GM23338 (cell line): ENCODE data around the gene C12orf60. TPM values are rescaled to one million over a fixed set of nuclear protein-coding genes. Genes with fewer than 3 reads are reported as not detected.

Experiments
- ATAC-seq: fragments of 200-7000 bp; cut with Tn5 transposase; 3 replicates; pipeline ENCODE4 v1.9.1; 2020
- DNase-seq: peaks from one replicate; pipeline ENCODE4 v3.0.0-alpha.2; 2015; ENCODE audit warnings: low spot score
- H2AFZ ChIP-seq: fragments of 200-600 bp; sonication (generic); 2 replicates; pipeline ENCODE4 v1.8.0; 2016; ENCODE audit warnings: antibody characterized with exemption, mild to moderate bottlenecking, moderate library complexity
- H3F3A ChIP-seq: fragments of 200-600 bp; sonication (generic); replicated peaks from 2 replicates; pipeline ENCODE4 v1.8.0; 2017; ENCODE audit warnings: antibody characterized with exemption, mixed run types, low read depth
- H3K27ac ChIP-seq: fragments of 200-600 bp; sonication (generic); 2 replicates; pipeline ENCODE4 v1.6.1; 2016; ENCODE audit warnings: low read depth
- H3K27me3 ChIP-seq: fragments of 200-600 bp; sonication (generic); 2 replicates; pipeline ENCODE4 v1.8.0; 2016; ENCODE audit warnings: mild to moderate bottlenecking, mixed run types, moderate library complexity; ENCODE audit not compliant: insufficient read depth
- H3K36me3 ChIP-seq: fragments of 200-600 bp; sonication (generic); 2 replicates; pipeline ENCODE4 v1.8.0; 2016; ENCODE audit warnings: mild to moderate bottlenecking; ENCODE audit not compliant: insufficient read depth
- H3K4me1 ChIP-seq: fragments of 200-600 bp; sonication (generic); 2 replicates; pipeline ENCODE4 v1.8.0; 2016; ENCODE audit warnings: mild to moderate bottlenecking, moderate library complexity; ENCODE audit not compliant: insufficient read depth
- H3K4me2 ChIP-seq: fragments of 200-600 bp; sonication (generic); 2 replicates; pipeline ENCODE4 v1.7.1; 2017; ENCODE audit warnings: mixed run types
- H3K4me3 ChIP-seq: fragments of 200-600 bp; sonication (generic); 2 replicates; pipeline ENCODE4 v1.6.1; 2016; ENCODE audit warnings: mixed run types
- H3K79me2 ChIP-seq: fragments of 200-600 bp; sonication (generic); replicated peaks from 2 replicates; pipeline ENCODE4 v1.8.0; 2017; ENCODE audit warnings: mild to moderate bottlenecking; ENCODE audit not compliant: insufficient read depth
- H3K9me2 ChIP-seq: fragments of 200-600 bp; sonication (generic); 2 replicates; pipeline ENCODE4 v1.8.0; 2017; ENCODE audit not compliant: insufficient read depth
- H4K20me1 ChIP-seq: fragments of 200-600 bp; sonication (generic); replicated peaks from 2 replicates; pipeline ENCODE4 v1.8.0; 2017; ENCODE audit warnings: mild to moderate bottlenecking; ENCODE audit not compliant: insufficient read depth
- H3K27ac Mint-ChIP-seq: 2 replicates; pipeline ENCODE4 v1.8.0; 2020; ENCODE audit warnings: inconsistent platforms, mild to moderate bottlenecking, moderate library complexity, mixed read lengths
- H3K27me3 Mint-ChIP-seq: 3 replicates; pipeline ENCODE4 v1.8.0; 2022; ENCODE audit warnings: low read depth, mild to moderate bottlenecking, moderate library complexity, mixed read lengths, inconsistent platforms; ENCODE audit not compliant: insufficient read depth, poor library complexity
- H3K36me3 Mint-ChIP-seq: 3 replicates; pipeline ENCODE4 v1.8.0; 2021; ENCODE audit warnings: low read depth, mild to moderate bottlenecking, inconsistent platforms, moderate library complexity, mixed read lengths
- H3K4me1 Mint-ChIP-seq: 3 replicates; pipeline ENCODE4 v1.8.0; 2020; ENCODE audit warnings: mild to moderate bottlenecking, inconsistent platforms, mixed read lengths
- H3K4me3 Mint-ChIP-seq: 3 replicates; pipeline ENCODE4 v1.8.0; 2021; ENCODE audit warnings: moderate library complexity, mild to moderate bottlenecking, inconsistent platforms, mixed read lengths
- H3K9me3 Mint-ChIP-seq: 3 replicates; pipeline ENCODE4 v1.8.0; 2020; ENCODE audit warnings: moderate library complexity, mild to moderate bottlenecking, inconsistent platforms, mixed read lengths
- CREB1 ChIP-seq: fragments of 250-450 bp; sonication (Bioruptor Pico); IDR thresholded peaks from 2 replicates; pipeline ENCODE4 v1.5.0; 2020; ENCODE audit warnings: low read depth, mild to moderate bottlenecking, moderate library complexity
- ETS1 ChIP-seq: IDR thresholded peaks from 2 replicates; pipeline ENCODE4 v1.6.1; 2016; ENCODE audit warnings: antibody characterized with exemption
- EZH2 ChIP-seq: fragments of 200-600 bp; sonication (generic); IDR thresholded peaks from one replicate; pipeline ENCODE4 v1.8.0; 2017; ENCODE audit warnings: antibody characterized with exemption, mild to moderate bottlenecking, low read depth; ENCODE audit not compliant: unreplicated experiment
- STAT1 ChIP-seq: IDR thresholded peaks from one replicate; pipeline ENCODE4 v1.6.1; 2016; ENCODE audit warnings: antibody characterized with exemption; ENCODE audit not compliant: unreplicated experiment
- ZNF114 ChIP-seq: fragments of 250-450 bp; sonication (Bioruptor Pico); IDR thresholded peaks from 2 replicates; pipeline ENCODE4 v1.5.0; 2020; ENCODE audit warnings: mild to moderate bottlenecking, moderate library complexity
- ZNF462 ChIP-seq: fragments of 250-450 bp; sonication (Bioruptor Pico); IDR thresholded peaks from 2 replicates; pipeline ENCODE4 v1.5.0; 2020; ENCODE audit warnings: mild to moderate bottlenecking, moderate library complexity
- polyA plus RNA-seq: library from polyadenylated mRNA; unstranded; fragments of >200 nt; fragmentation: Nextera tagmentation; extraction: Ambion mirVana; gene quantifications from 2 replicates; pipeline ENCODE4 v1.2.1, GENCODE V29; 2016
- total RNA-seq: library from RNA; depleted of rRNA; stranded (reverse); fragments of >200 nt; shearing (Covaris generic); gene quantifications from 2 replicates; pipeline ENCODE4 v1.2.3, GENCODE V29; 2014

C12orf60 gene
- total and polyA plus RNA-seq, 2 experiments from 2014 or later, result 1.7 to 2.3 TPM

GRCh38 chr12:14825256-14825655 lies 21.8 kb downstream of the C12orf60 start (continued):
- TF ChIP-seq ZNF462 (CRISPR knock-in tag), result no peak
- no peak for TF ChIP-seq ETS1
- TF ChIP-seq ZNF114 (CRISPR knock-in tag), result no peak
- TF ChIP-seq CREB1 (CRISPR knock-in tag), result no peak
- no peak for TF ChIP-seq STAT1

- no peak for ATAC-seq
- no peaks in the 10 kb centered on the region for H3K36me3 Mint-ChIP-seq
- no peaks in the 10 kb centered on the region for H3K9me3 Mint-ChIP-seq
- TF ChIP-seq ETS1, result no peak
- no peak for TF ChIP-seq EZH2
- no peak for TF ChIP-seq ZNF462 (CRISPR knock-in tag)
Measured at GRCh38 chr12:14826491-14826890, 23.0 kb downstream of the C12orf60 start.

More at GRCh38 chr12:14826491-14826890, 23.0 kb downstream of the C12orf60 start:
- Histone ChIP-seq H4K20me1 (no peaks in the 10 kb centered on the region), H3K4me3 (no peak overlapping the region), H3K27ac (no peak overlapping the region), H2AFZ (no peak overlapping the region), H3K79me2 (no peaks in the 10 kb centered on the region), H3K4me1 (peaks cover 2% of the 10 kb centered on the region; the same call in 1 of the 2 replicates), H3F3A (no peaks in the 10 kb centered on the region), H3K4me2 (no peak overlapping the region), H3K9me2 (no peaks in the 10 kb centered on the region), H3K27me3 (no peaks in the 10 kb centered on the region), H3K36me3 (no peaks in the 10 kb centered on the region)
- Mint-ChIP-seq H3K27ac (no peak overlapping the region), H3K4me3 (no peak overlapping the region), H3K27me3 (no peaks in the 10 kb centered on the region), H3K4me1 (peaks cover 9% of the 10 kb centered on the region)
- no peak for DNase-seq
